SK-N-SH (cell line): ENCODE results near the gene FANCL. TPM values are rescaled to one million over a fixed set of nuclear protein-coding genes. Genes with fewer than 3 reads are reported as not detected.

Experiments used
- CTCF ChIA-PET: fragments of 300-600, 350-600 bp; formaldehyde crosslinking; extraction: SDS; loops from one replicate; lab custom pipeline; 2021; lab: Yijun Ruan, JAX
- POLR2A ChIA-PET: fragments of 350-600 bp; sonication (Branson Sonifier 250); formaldehyde crosslinking; extraction: SDS; loops from one replicate; lab custom pipeline; 2020; ENCODE audit warnings: antibody characterized with exemption, inconsistent platforms; lab: Yijun Ruan, JAX
- DNase-seq: peaks from one replicate; pipeline ENCODE4 v3.0.0; 2012
- H2AFZ ChIP-seq: fragments of 200-600 bp; sonication (generic); 2 replicates; pipeline ENCODE4 v1.8.1; 2016; ENCODE audit warnings: antibody characterized with exemption, mild to moderate bottlenecking, low read depth
- H3F3A ChIP-seq: fragments of 200-600 bp; sonication (generic); replicated peaks from 2 replicates; pipeline ENCODE3; 2016; ENCODE audit warnings: antibody characterized with exemption, mild to moderate bottlenecking; ENCODE audit not compliant: insufficient read depth
- H3K27ac ChIP-seq, 2 experiments: fragments of 200-500 bp in 1 of 2; fragments of 200-600 bp in 1 of 2; sonication (Bioruptor generic) in 1 of 2; sonication (generic), shearing (Covaris generic) in 1 of 2; 2 replicates each; pipeline versions ENCODE4 v1.5.1 to v1.6.1; 2014 to 2016; ENCODE audit warnings: low read depth in 2 of 2, inconsistent platforms in 1 of 2, low read length in 1 of 2, mild to moderate bottlenecking in 1 of 2, mixed read lengths in 1 of 2
- H3K27me3 ChIP-seq: fragments of 200-600 bp; sonication (generic), shearing (Covaris generic); 2 replicates; pipeline ENCODE4 v1.6.1; 2016; ENCODE audit warnings: mixed run types; ENCODE audit not compliant: insufficient read depth
- H3K36me3 ChIP-seq, 2 experiments: fragments of 200-500 bp in 1 of 2; fragments of 200-600 bp in 1 of 2; sonication (Bioruptor generic) in 1 of 2; sonication (generic) in 1 of 2; replicated peaks in 1 of 2; 2 replicates each; pipeline versions ENCODE3 to v1.5.1; 2014 to 2016; ENCODE audit warnings: low read length in 1 of 2, mild to moderate bottlenecking in 1 of 2; ENCODE audit not compliant: insufficient read depth in 2 of 2, control insufficient read depth in 1 of 2
- H3K4me1 ChIP-seq, 2 experiments: fragments of 200-500 bp in 1 of 2; fragments of 200-600 bp in 1 of 2; sonication (Bioruptor generic) in 1 of 2; sonication (generic), shearing (Covaris generic) in 1 of 2; 2 replicates each; pipeline versions ENCODE4 v1.5.1 to v1.6.1; 2014 to 2016; ENCODE audit warnings: low read depth in 1 of 2, low read length in 1 of 2, mixed run types in 1 of 2; ENCODE audit not compliant: insufficient read depth in 2 of 2, control insufficient read depth in 1 of 2
- H3K4me2 ChIP-seq: fragments of 200-600 bp; sonication (generic), shearing (Covaris generic); 2 replicates; pipeline ENCODE4 v1.6.1; 2017; ENCODE audit warnings: mixed run types
- H3K4me3 ChIP-seq, 2 experiments: fragments of 200-500 bp in 1 of 2; fragments of 200-600 bp in 1 of 2; sonication (Bioruptor generic) in 1 of 2; sonication (generic), shearing (Covaris generic) in 1 of 2; 2 replicates each; pipeline versions ENCODE4 v1.5.1 to v1.8.1; 2014 to 2016; ENCODE audit warnings: low read depth in 2 of 2, inconsistent platforms in 1 of 2, low read length in 1 of 2, mild to moderate bottlenecking in 1 of 2, mixed read lengths in 1 of 2, moderate library complexity in 1 of 2
- H3K79me2 ChIP-seq: fragments of 200-600 bp; sonication (generic); 2 replicates; pipeline ENCODE4 v1.8.1; 2017; ENCODE audit warnings: mild to moderate bottlenecking; ENCODE audit not compliant: insufficient read depth
- H3K9ac ChIP-seq: fragments of 200-600 bp; sonication (generic); 2 replicates; pipeline ENCODE4 v1.6.1; 2017; ENCODE audit warnings: mixed run types
- H3K9me2 ChIP-seq: fragments of 200-600 bp; sonication (generic); 2 replicates; pipeline ENCODE4 v1.6.1; 2017; ENCODE audit warnings: mixed run types
- H3K9me3 ChIP-seq: fragments of 200-600 bp; sonication (generic); 2 replicates; pipeline ENCODE4 v1.6.1; 2017; ENCODE audit warnings: mixed run types, mild to moderate bottlenecking, moderate library complexity
- H4K20me1 ChIP-seq: fragments of 200-600 bp; sonication (generic); 2 replicates; pipeline ENCODE4 v1.6.1; 2017; ENCODE audit warnings: mild to moderate bottlenecking, mixed run types; ENCODE audit not compliant: insufficient read depth
- CHD2 ChIP-seq: fragments of 150-350 bp; IDR thresholded peaks from 2 replicates; pipeline ENCODE4 v1.6.1; 2018; ENCODE audit warnings: low read length; ENCODE audit not compliant: partially characterized antibody
- ELF1 ChIP-seq: IDR thresholded peaks from 2 replicates; pipeline ENCODE4 v1.4.0; 2012
- EP300 ChIP-seq, 2 experiments: IDR thresholded peaks; 2 replicates each; pipeline versions ENCODE4 v1.4.0 to v1.6.1; 2012; ENCODE audit warnings: borderline replicate concordance in 1 of 2, low read depth in 1 of 2, low read length in 1 of 2
- EZH2phosphoT487 ChIP-seq: fragments of 200-600 bp; sonication (generic); IDR thresholded peaks from 2 replicates; pipeline ENCODE4 v1.6.1; 2017; ENCODE audit warnings: low read depth, mixed run types, mild to moderate bottlenecking, antibody characterized with exemption, moderate library complexity, borderline replicate concordance
- FOXJ3 ChIP-seq: sonication (generic); formaldehyde crosslinking; IDR thresholded peaks from 2 replicates; pipeline ENCODE4 v1.5.1; 2020; ENCODE audit warnings: mild to moderate bottlenecking, missing genetic modification reagents
- FOXM1 ChIP-seq: IDR thresholded peaks from 2 replicates; pipeline ENCODE4 v1.4.0; 2012; ENCODE audit warnings: low read depth, mild to moderate bottlenecking
- GABPA ChIP-seq: IDR thresholded peaks from 2 replicates; pipeline ENCODE4 v1.4.0; 2012; ENCODE audit warnings: low read depth, mild to moderate bottlenecking
- GATA2 ChIP-seq: sonication (generic); formaldehyde crosslinking; IDR thresholded peaks from 2 replicates; pipeline ENCODE4 v1.5.0; 2020; ENCODE audit warnings: mild to moderate bottlenecking, missing genetic modification reagents
- IRF3 ChIP-seq: fragments of 150-350 bp; IDR thresholded peaks from 2 replicates; pipeline ENCODE4 v1.6.1; 2016; ENCODE audit warnings: mild to moderate bottlenecking, low read depth, low read length
- JUND ChIP-seq: IDR thresholded peaks from 2 replicates; pipeline ENCODE4 v1.4.0; 2012
- MEF2A ChIP-seq: IDR thresholded peaks from 2 replicates; pipeline ENCODE4 v1.4.0; 2012; ENCODE audit warnings: low read depth, borderline replicate concordance
- MXI1 ChIP-seq: IDR thresholded peaks from 2 replicates; pipeline ENCODE4 v1.6.1; 2012; ENCODE audit warnings: mild to moderate bottlenecking, low read depth, low read length, improper control_type of control experiment
- NFIC ChIP-seq: IDR thresholded peaks from 2 replicates; pipeline ENCODE4 v1.4.0; 2012; ENCODE audit warnings: borderline replicate concordance
- NRF1 ChIP-seq: IDR thresholded peaks from 2 replicates; pipeline ENCODE4 v1.6.1; 2012; ENCODE audit warnings: low read depth, mild to moderate bottlenecking, low read length
- PBX3 ChIP-seq: IDR thresholded peaks from 2 replicates; pipeline ENCODE4; 2012
- POLR2AphosphoS5 ChIP-seq: IDR thresholded peaks from 2 replicates; pipeline ENCODE4 v1.6.1; 2012; ENCODE audit warnings: low read depth, low read length
- RAD21 ChIP-seq: IDR thresholded peaks from 2 replicates; pipeline ENCODE4 v1.6.1; 2012; ENCODE audit warnings: mild to moderate bottlenecking, low read length
- RCOR1 ChIP-seq: fragments of 150-350 bp; IDR thresholded peaks from 2 replicates; pipeline ENCODE4 v1.6.1; 2017; ENCODE audit warnings: antibody characterized with exemption, low read length
- REST ChIP-seq: IDR thresholded peaks from 2 replicates; pipeline ENCODE4 v1.6.1; 2012; ENCODE audit warnings: mild to moderate bottlenecking, low read depth, low read length, moderate library complexity
- RXRA ChIP-seq: IDR thresholded peaks from 2 replicates; pipeline ENCODE4 v1.4.0; 2012; ENCODE audit warnings: low read depth, mild to moderate bottlenecking, borderline replicate concordance
- SIN3A ChIP-seq: IDR thresholded peaks from 2 replicates; pipeline ENCODE4 v1.6.1; 2012; ENCODE audit warnings: low read depth, mild to moderate bottlenecking, low read length, moderate library complexity, borderline replicate concordance
- SMC3 ChIP-seq: IDR thresholded peaks from 2 replicates; pipeline ENCODE4 v1.6.1; 2012; ENCODE audit warnings: low read depth, low read length, improper control_type of control experiment
- TAF1 ChIP-seq: IDR thresholded peaks from 2 replicates; pipeline ENCODE4 v1.6.1; 2012; ENCODE audit warnings: low read depth, mild to moderate bottlenecking, low read length, moderate library complexity, borderline replicate concordance
- TCF12 ChIP-seq: IDR thresholded peaks from 2 replicates; pipeline ENCODE4 v1.4.0; 2012
- TEAD4 ChIP-seq: IDR thresholded peaks from 2 replicates; pipeline ENCODE4 v1.4.0; 2012; ENCODE audit warnings: mild to moderate bottlenecking, borderline replicate concordance; ENCODE audit not compliant: insufficient read depth
- YY1 ChIP-seq: IDR thresholded peaks from 2 replicates; pipeline ENCODE4 v1.4.0; 2012; ENCODE audit warnings: low read depth, mild to moderate bottlenecking
- ZBTB33 ChIP-seq: IDR thresholded peaks from 2 replicates; pipeline ENCODE4 v1.4.0; 2012; ENCODE audit warnings: low read depth, borderline replicate concordance
- WGBS: methylation state at CpG from one replicate; pipeline ENCODE4 v1.1.6; 2017; ENCODE audit warnings: low lambda C conversion rate; 5-methylcytosine and 5-hydroxymethylcytosine counted together
- polyA plus RNA-seq, 3 experiments: library from polyadenylated mRNA; depleted of rRNA; stranded (reverse); fragments of >200 nt; gene quantifications; 2 replicates each; pipeline ENCODE4 v1.2.3, GENCODE V29; 2012

FANCL gene
- polyA plus RNA-seq, 1 of the 3 experiments (the other 2 are of a cell fraction): 11.8 TPM

GRCh38 chr2:58138396-58139030, 102.6 kb downstream of the FANCL start:
- Histone ChIP-seq H3K4me3 (no peak overlapping the region), H3K27me3 (no peaks in the 10 kb centered on the region), H3K4me1 (peaks cover 9 to 13% of the 10 kb centered on the region in 2 experiments; a peak in 2 of 4 replicates), H3K27ac (peak overlapping the region in 1 of 2 experiments; percentile 68; a peak in 1 of 4 replicates), H2AFZ (peak overlapping the region; percentile 58; the same call in 1 of the 2 replicates), H3K36me3 (no peaks in the 10 kb centered on the region), H3K79me2 (no peaks in the 10 kb centered on the region), H3F3A (peaks cover 31% of the 10 kb centered on the region), H3K4me2 (no peak overlapping the region; the same call in 1 of the 2 replicates), H3K9me3 (no peaks in the 10 kb centered on the region), H4K20me1 (no peaks in the 10 kb centered on the region), H3K9me2 (0 out of 2 replicates have a peak, but pooled peaks cover 5% of the 10 kb centered on the region), H3K9ac (no peak overlapping the region)
- 85% methylated on average over 3 of the region's 3 CpGs for WGBS
- DNase-seq: no peak
- CTCF ChIA-PET: interaction anchor here (0.6 to 0.9 kb wide), 2 partner anchors 310 to 449 kb away, joined by 3 to 4 read pairs; no protein-coding TSS in a partner anchor
- POLR2A ChIA-PET: no interaction called here
- no peak for TF ChIP-seq IRF3
- no peak for TF ChIP-seq MXI1
- no peak for TF ChIP-seq EP300 (IDR thresholded peaks at IDR 0.05; ENCODE audit: borderline replicate concordance in 1 of 2, low read depth in 1 of 2, low read length in 1 of 2)
- TF ChIP-seq SIN3A: no peak
- peak; percentile 86 for TF ChIP-seq TCF12
- no peak for TF ChIP-seq YY1
- no peak for TF ChIP-seq GATA2
- no peak for TF ChIP-seq RXRA
- no peak for TF ChIP-seq ZBTB33
- TF ChIP-seq SMC3: no peak
- no peak for TF ChIP-seq EZH2phosphoT487
- 0 out of 2 replicates have a peak, but pooled peaks have one; percentile 36 for TF ChIP-seq FOXM1
- 0 out of 2 replicates have a peak, but pooled peaks have one; percentile 32 for TF ChIP-seq POLR2AphosphoS5
- no peak for TF ChIP-seq REST
- no peak for TF ChIP-seq ELF1
- no peak for TF ChIP-seq RAD21
- no peak for TF ChIP-seq RCOR1
- peak; percentile 55; the same call in 1 of the 2 replicates for TF ChIP-seq JUND
- peak; percentile 65 for TF ChIP-seq NFIC
- no peak for TF ChIP-seq TAF1
- TF ChIP-seq MEF2A: 0 out of 2 replicates have a peak, but pooled peaks have one; percentile 19
- no peak for TF ChIP-seq TEAD4
- no peak for TF ChIP-seq GABPA
- no peak for TF ChIP-seq NRF1
- TF ChIP-seq CHD2: no peak
- TF ChIP-seq PBX3: peak; percentile 70
- TF ChIP-seq FOXJ3: no peak
